Measurements from ENCODE around the gene MRTFB. TPM values are rescaled to one million over a fixed set of nuclear protein-coding genes. Genes with fewer than 3 reads are reported as not detected.

Gene MRTFB
- total RNA-seq, 1 donor: 11.6 TPM

DNA sequence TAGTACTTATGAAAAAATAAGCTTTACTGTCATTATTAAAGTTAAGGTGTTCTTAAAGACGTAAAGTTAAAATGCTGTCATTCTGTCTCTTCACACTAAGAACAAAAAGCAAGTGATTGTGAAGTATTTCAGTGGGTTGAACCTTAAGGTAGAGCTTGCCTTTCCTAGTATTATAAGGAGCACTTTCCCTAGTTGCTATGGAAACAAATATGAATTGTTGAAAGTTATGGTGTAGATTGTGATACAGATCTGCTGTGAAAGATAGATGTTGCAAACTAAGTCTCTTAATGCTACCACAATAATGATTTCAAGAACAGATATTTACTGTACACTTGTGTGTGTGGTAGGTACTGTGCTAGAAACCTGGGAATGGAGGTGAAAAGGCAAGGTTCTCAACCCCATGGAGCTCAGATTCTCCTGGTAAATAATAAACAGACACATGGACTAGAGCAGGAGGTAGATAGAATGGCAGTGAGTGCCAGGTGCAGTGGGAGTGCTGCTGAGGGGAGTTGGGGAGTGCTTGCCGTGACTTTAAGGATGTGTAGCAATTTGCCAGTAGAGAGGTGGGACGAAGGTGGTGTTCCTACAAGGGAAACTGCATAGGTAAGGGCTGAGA, 34.7 kb downstream of the MRTFB start:
- H4K20me1 ChIP-seq (ENCODE audit: insufficient read depth, low read length): peaks cover 11% of the 10 kb centered on the region
- H3K4me1 ChIP-seq (ENCODE audit: insufficient read depth, low read length): peaks cover 11% of the 10 kb centered on the region
- TF ChIP-seq, protein P1, sequence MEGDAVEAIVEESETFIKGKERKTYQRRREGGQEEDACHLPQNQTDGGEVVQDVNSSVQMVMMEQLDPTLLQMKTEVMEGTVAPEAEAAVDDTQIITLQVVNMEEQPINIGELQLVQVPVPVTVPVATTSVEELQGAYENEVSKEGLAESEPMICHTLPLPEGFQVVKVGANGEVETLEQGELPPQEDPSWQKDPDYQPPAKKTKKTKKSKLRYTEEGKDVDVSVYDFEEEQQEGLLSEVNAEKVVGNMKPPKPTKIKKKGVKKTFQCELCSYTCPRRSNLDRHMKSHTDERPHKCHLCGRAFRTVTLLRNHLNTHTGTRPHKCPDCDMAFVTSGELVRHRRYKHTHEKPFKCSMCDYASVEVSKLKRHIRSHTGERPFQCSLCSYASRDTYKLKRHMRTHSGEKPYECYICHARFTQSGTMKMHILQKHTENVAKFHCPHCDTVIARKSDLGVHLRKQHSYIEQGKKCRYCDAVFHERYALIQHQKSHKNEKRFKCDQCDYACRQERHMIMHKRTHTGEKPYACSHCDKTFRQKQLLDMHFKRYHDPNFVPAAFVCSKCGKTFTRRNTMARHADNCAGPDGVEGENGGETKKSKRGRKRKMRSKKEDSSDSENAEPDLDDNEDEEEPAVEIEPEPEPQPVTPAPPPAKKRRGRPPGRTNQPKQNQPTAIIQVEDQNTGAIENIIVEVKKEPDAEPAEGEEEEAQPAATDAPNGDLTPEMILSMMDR (IDR thresholded peaks at IDR 0.05; ENCODE audit: extremely low read depth, low read depth, low read length): no peak
- H3K9me3 ChIP-seq (ENCODE audit: low read depth, low read length): no peaks in the 10 kb centered on the region
- no peak overlapping the region for H3K4me2 ChIP-seq (ENCODE audit: insufficient read depth, low read length)
- no peaks in the 10 kb centered on the region for H3K27me3 ChIP-seq (ENCODE audit: insufficient read depth, low read length)
- peaks cover 20% of the 10 kb centered on the region for H3K79me2 ChIP-seq (ENCODE audit: insufficient read depth, low read length)
- no peak overlapping the region for H3K27ac ChIP-seq (ENCODE audit: low read depth, low read length)
- DNase-seq (ENCODE audit: insufficient read length, low spot score, missing footprints): peak; percentile 26
- H3K4me3 ChIP-seq (ENCODE audit: insufficient read depth, low read length): no peak overlapping the region
- H3K36me3 ChIP-seq (ENCODE audit: insufficient read depth, low read length): no peaks in the 10 kb centered on the region
- no peak overlapping the region for H2AFZ ChIP-seq (ENCODE audit: low read length)

DNA sequence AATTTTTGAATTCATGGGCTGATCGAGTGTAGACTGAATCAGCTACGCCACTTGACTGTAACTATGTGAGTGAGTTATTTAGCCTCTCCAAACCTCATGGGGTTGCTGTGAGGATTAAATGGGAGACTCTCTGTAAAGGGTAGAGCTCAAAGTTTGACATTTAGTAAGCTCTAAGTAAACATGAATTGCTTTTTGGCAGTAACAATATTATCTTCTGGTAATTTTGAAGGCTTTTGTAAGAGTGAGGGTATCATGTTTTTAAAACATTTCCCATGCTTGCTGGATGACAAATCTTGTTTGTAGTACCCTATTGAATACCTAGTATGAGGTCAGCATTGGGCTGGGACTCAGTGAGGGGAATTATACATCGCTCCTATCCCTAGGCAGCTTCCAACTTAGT, 35.3 kb downstream of the MRTFB start:
- peaks cover 11% of the 10 kb centered on the region for H4K20me1 ChIP-seq (ENCODE audit: insufficient read depth, low read length)
- TF ChIP-seq, protein P1 (IDR thresholded peaks at IDR 0.05; ENCODE audit: extremely low read depth, low read depth, low read length): no peak
- H3K27ac ChIP-seq (ENCODE audit: low read depth, low read length): no peak overlapping the region
- H3K79me2 ChIP-seq (ENCODE audit: insufficient read depth, low read length): peaks cover 20% of the 10 kb centered on the region
- no peak overlapping the region for H3K4me3 ChIP-seq (ENCODE audit: insufficient read depth, low read length)
- H3K4me1 ChIP-seq (ENCODE audit: insufficient read depth, low read length): peaks cover 13% of the 10 kb centered on the region
- H3K27me3 ChIP-seq (ENCODE audit: insufficient read depth, low read length): no peaks in the 10 kb centered on the region
- DNase-seq (ENCODE audit: insufficient read length, low spot score, missing footprints): peak; percentile 70
- no peak overlapping the region for H3K4me2 ChIP-seq (ENCODE audit: insufficient read depth, low read length)
- no peak overlapping the region for H2AFZ ChIP-seq (ENCODE audit: low read length)
- no peaks in the 10 kb centered on the region for H3K36me3 ChIP-seq (ENCODE audit: insufficient read depth, low read length)
- H3K9me3 ChIP-seq (ENCODE audit: low read depth, low read length): no peaks in the 10 kb centered on the region

DNA sequence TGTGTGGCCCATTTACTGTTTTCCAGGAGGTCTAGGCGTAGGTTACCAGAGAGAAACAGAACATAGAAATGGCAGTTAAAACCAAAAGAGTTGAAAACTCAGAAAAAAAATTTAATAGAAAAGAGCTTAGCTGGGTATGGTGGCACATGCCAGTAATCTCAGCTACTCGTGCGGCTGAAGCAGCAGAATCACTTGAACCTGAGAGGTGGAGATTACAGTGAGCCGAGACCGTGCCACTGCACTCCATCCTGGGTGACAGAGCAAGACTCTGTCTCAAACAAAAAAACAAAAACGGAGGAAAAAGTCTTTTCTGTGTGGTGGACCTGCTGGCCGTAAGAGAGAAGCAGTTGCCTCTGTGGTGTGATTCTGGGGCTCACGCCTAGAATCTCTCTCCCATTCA, 35.8 kb downstream of the MRTFB start:
- no peak overlapping the region for H2AFZ ChIP-seq (ENCODE audit: low read length)
- no peaks in the 10 kb centered on the region for H3K9me3 ChIP-seq (ENCODE audit: low read depth, low read length)
- no peak overlapping the region for H3K4me3 ChIP-seq (ENCODE audit: insufficient read depth, low read length)
- no peak overlapping the region for H3K27ac ChIP-seq (ENCODE audit: low read depth, low read length)
- peaks cover 13% of the 10 kb centered on the region for H3K4me1 ChIP-seq (ENCODE audit: insufficient read depth, low read length)
- H4K20me1 ChIP-seq (ENCODE audit: insufficient read depth, low read length): peaks cover 11% of the 10 kb centered on the region
- H3K27me3 ChIP-seq (ENCODE audit: insufficient read depth, low read length): no peaks in the 10 kb centered on the region
- no peak for DNase-seq (ENCODE audit: insufficient read length, low spot score, missing footprints)
- no peak overlapping the region for H3K4me2 ChIP-seq (ENCODE audit: insufficient read depth, low read length)
- TF ChIP-seq, protein P1 (IDR thresholded peaks at IDR 0.05; ENCODE audit: extremely low read depth, low read depth, low read length): no peak
- H3K79me2 ChIP-seq (ENCODE audit: insufficient read depth, low read length): peaks cover 20% of the 10 kb centered on the region
- no peaks in the 10 kb centered on the region for H3K36me3 ChIP-seq (ENCODE audit: insufficient read depth, low read length)

DNA sequence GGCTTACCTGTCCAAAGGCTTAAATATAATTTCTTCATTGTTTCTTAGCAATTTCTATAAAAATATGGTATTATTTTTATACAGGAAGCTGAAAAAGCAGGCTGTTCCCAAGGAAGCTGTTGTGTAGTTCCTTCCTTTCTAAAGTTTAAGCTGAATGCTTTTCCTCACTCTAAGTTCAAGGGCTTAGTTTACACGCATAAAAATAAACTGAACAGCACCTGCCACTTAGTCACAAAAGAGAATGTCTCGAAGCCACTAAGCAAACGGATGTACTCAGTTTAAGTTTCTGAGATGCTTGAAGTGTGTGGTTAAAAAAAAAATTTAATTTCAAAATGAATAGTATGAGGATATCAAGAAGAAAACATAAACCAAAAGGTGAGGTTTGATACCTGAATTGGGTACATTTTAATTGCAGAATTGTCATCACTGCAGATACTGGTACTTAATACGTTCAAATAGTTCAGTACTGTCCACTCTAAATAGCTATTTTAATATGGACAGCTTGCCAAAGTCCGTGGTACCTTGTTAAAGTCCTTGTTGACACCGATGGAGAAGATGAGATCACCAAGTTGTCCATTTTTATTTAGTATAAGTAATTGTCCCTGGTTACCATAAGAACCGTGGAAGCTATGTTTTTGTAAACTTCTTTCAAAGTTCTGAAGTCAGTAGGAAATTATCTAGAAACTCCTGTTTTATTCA, 38.1 kb downstream of the MRTFB start:
- peaks cover 13% of the 10 kb centered on the region for H3K4me1 ChIP-seq (ENCODE audit: insufficient read depth, low read length)
- H3K27ac ChIP-seq (ENCODE audit: low read depth, low read length): no peak overlapping the region
- DNase-seq (ENCODE audit: insufficient read length, low spot score, missing footprints): no peak
- no peaks in the 10 kb centered on the region for H3K36me3 ChIP-seq (ENCODE audit: insufficient read depth, low read length)
- H3K9me3 ChIP-seq (ENCODE audit: low read depth, low read length): no peaks in the 10 kb centered on the region
- TF ChIP-seq, protein P1 (IDR thresholded peaks at IDR 0.05; ENCODE audit: extremely low read depth, low read depth, low read length): no peak
- no peak overlapping the region for H3K4me2 ChIP-seq (ENCODE audit: insufficient read depth, low read length)
- no peaks in the 10 kb centered on the region for H3K27me3 ChIP-seq (ENCODE audit: insufficient read depth, low read length)
- H4K20me1 ChIP-seq (ENCODE audit: insufficient read depth, low read length): peaks cover 16% of the 10 kb centered on the region
- H3K79me2 ChIP-seq (ENCODE audit: insufficient read depth, low read length): peaks cover 10% of the 10 kb centered on the region
- no peak overlapping the region for H2AFZ ChIP-seq (ENCODE audit: low read length)
- no peak overlapping the region for H3K4me3 ChIP-seq (ENCODE audit: insufficient read depth, low read length)

Data from osteoblast (primary cell).